ENCODE results near the gene RLN3.

DNA sequence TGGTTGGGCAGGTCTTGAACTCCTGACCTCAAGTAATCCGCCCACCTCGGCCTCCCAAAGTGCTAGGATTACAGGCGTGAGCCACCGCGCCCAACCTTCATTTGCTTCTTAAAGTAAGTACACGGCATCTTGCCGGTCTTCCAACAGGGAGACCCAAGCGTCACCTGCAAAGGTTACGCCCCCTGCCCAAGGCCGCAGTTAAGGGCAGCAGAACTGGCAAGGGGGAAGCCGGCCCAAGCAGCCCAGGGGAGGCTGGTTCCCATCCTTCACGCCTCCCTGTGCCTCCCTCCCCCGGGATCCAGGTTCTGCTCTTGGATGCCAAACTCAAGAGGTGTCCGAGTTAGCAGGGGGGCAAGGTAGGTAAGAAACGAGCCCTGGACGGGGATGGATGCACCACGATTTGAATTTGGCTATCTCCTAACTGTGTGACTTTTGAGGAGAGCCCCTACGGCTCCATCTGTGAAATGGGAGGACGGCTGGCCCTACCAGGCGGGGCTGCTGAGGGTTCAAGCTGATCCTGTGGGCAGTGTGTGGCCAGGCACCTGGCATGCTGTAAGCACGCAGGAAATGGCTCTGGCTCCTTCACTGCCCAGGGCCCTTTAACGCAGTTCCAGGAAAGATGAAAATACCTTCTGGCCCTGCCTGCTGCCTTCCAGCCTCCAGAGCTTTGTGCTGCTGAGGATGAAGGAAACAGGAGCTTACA is 30.9 kb upstream of the RLN3 start:
- TF ChIP-seq POLR2A (IDR thresholded peaks at IDR 0.05; ENCODE audit: low read depth, low read length), result no peak
- TF ChIP-seq POLR2AphosphoS5 (IDR thresholded peaks at IDR 0.05; ENCODE audit: low read depth, low read length), result no peak
- no peak for TF ChIP-seq TAF1 (IDR thresholded peaks at IDR 0.05; ENCODE audit: low read depth, low read length)
- TF ChIP-seq PAX5 (IDR thresholded peaks at IDR 0.05; ENCODE audit: insufficient read depth, low read length, severe bottlenecking), result no peak

Data from GM12891 (cell line).